NCI-H187 (cell line): ENCODE data around the gene PAX2.

Experiments
- DNase-seq, 2 experiments: peaks; one replicate each; lab custom pipeline; 2025; lab: John Stamatoyannopoulos, UW

Gene PAX2

GRCh38 chr10:100848770-100849169 lies 103.4 kb downstream of the PAX2 start:
- DNase-seq = no peak

DNA sequence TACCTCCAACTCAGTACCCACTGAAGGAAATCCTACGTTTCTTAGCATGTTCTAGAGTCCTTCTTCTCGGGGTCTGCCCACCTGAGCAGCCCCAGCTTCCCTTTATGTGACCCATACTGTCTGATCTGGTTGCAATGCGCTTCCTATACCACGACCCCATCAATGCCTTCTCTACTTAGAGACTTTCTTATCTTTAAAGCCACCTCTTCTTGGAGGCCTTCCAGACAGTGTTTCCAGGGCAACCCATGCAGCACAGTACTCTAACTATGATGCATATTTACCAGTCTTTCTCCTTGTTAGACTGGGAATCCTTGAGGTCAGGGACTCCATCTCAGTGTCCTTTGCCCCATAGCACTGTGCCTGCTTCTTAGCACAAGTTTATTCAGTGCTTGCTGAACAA lies 112.9 kb downstream of the PAX2 start:
- DNase-seq = no peak

GRCh38 chr10:100858747-100859483 lies 113.5 kb downstream of the PAX2 start:
- DNase-seq = no peak

DNA sequence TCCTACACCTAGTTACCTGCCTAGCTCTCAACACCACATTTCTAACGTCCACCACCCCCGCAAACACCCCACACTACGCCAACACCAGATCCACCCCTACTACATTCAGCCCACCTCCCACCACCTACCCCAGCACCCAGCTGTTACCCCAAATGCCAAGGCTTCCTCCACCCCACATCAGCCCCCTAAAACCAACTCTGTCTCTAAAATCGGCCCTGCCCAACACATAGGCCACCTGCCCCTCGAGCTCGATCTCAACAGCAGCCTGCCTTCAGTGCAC lies 114.0 kb downstream of the PAX2 start:
- no peak for DNase-seq

- DNase-seq = no peak
Measured at GRCh38 chr10:100863433-100863832, 118.1 kb downstream of the PAX2 start.

GRCh38 chr10:100864036-100864885 lies 118.9 kb downstream of the PAX2 start:
- DNase-seq = no peak

GRCh38 chr10:100864978-100865377 lies 119.6 kb downstream of the PAX2 start:
- no peak for DNase-seq

DNA sequence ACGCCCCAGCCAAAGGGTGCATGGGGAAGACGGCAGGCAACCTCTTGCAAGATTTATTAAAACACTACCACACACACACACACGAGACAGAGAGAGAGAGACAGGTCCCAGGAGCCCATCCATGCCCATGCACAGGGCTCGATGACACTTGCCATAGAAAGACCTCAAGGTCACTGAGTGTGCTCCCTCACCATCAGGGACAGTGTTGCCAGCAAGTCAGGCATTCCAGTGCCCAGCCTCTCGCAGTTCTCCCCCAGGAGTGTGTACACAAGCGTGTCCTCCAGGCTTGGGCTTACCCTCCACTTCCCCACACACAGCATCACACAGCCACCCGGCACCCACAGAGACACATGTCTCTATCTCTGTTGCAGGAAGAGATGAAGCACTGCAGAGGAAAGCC lies 120.6 kb downstream of the PAX2 start:
- DNase-seq = no peak

GRCh38 chr10:100866575-100867098 lies 121.3 kb downstream of the PAX2 start:
- DNase-seq = no peak

- no peak for DNase-seq
Measured at GRCh38 chr10:100867261-100867963, 122.0 kb downstream of the PAX2 start.

GRCh38 chr10:100868382-100868781 lies 123.0 kb downstream of the PAX2 start:
- no peak for DNase-seq

GRCh38 chr10:100869399-100869798 lies 124.0 kb downstream of the PAX2 start:
- no peak for DNase-seq

GRCh38 chr10:100872034-100872791 lies 126.8 kb downstream of the PAX2 start:
- peak in 1 of 2 experiments; percentile 9 for DNase-seq

DNA sequence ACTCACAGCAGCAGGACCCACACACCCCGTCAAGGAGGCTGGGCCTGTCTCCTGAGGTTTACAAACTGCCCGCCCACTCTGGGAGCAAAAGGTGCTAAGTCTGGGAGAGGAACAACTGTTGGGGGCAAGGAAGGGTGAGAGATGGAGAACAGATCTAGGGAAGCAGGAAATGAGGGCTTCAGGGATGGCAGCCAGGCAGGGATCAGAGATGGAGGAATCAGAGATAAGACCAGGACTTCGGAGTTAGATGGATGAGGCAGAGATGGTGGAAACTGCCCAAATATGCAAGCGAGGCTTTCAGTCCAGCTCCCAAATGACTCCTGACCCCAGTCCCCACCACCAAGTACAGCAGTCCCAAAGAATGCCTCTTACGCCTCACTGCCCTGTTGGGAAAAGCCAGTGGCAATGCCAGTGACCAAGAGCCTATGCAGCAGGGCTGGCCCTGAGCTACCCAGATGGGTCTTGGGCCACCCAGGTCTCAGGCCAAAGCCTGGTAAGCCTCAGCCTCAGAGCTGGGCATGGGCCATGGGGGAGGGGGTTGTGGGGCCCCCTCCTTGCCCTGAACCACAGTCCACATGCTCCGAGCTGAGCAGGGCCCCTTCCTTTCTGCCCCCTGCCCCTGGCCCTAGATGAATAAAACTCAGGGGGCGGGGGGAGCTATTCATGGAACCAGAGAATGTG lies 127.9 kb downstream of the PAX2 start:
- no peak for DNase-seq

GRCh38 chr10:100873827-100874326 lies 128.5 kb downstream of the PAX2 start:
- DNase-seq = no peak

DNA sequence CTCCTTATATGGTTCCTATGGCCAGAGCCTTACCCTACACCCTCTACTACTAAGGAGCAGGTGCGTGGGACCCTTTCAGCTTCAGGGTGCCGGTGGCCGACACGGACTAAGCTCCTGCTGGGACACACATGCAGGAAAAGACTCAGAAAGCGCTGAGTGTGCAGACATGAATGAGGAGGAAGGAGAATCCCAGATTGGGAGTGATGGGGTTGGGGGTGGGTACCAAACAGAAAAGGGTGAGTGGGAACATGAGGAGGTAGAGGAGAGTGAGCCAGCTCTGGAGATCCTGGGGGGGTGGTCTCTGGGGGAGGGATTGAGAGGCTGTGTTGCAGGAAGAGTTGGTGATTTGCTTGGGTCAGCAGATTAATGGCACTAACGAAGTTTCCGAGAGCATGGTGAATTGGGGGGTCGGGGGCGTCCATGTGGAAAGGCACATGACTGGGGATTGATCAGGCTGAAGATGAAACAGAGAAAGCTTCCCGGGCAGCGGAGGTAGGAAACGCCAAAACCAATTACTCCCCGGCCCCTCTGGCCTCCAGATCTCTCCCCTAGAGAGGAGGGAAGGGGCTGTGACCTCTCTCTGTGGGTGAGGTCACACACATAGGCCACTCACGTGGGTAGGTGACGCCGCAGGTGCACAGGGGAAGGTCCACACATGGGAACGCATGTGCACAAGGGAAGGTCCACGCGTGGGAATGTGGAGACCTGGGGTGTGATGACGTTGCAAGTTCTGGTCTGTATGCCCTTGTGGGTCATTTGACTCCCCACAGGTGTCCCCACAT lies 129.5 kb downstream of the PAX2 start:
- no peak for DNase-seq

- no peak for DNase-seq
Measured at GRCh38 chr10:100875484-100876166, 130.2 kb downstream of the PAX2 start.

GRCh38 chr10:100876585-100877460 lies 131.4 kb downstream of the PAX2 start:
- DNase-seq = no peak

DNA sequence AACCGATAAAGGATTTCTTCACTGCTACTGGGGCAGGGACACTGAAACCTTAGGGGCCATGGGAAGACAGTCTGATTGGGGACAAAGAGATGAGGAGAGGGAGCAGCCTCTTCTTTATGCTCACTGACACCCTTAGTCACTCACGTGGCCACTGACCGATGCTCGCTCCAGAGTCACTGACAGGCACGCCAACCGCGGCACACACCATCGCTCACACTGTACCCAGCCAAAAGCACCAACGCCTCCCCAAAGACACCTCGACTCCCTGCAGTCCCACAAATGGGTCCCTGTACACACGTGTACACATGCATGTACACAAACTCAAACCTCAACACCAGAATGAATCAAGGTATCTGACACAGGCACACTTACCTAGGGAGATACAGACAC lies 132.1 kb downstream of the PAX2 start:
- no peak for DNase-seq
